GM18505 (cell line): ENCODE results near the gene ZNF579.

Source experiments
- ATAC-seq: cut with Tn5 transposase; IDR thresholded peaks from one replicate; pipeline ENCODE4 v1.9.1; 2021; ENCODE audit not compliant: unreplicated experiment
- POLR2A ChIP-seq: IDR thresholded peaks from 4 replicates; pipeline ENCODE4 v1.6.1; 2011; ENCODE audit warnings: borderline replicate concordance; ENCODE audit not compliant: insufficient read depth, insufficient read length; ENCODE audit errors: extremely low read depth

The ZNF579 gene

GRCh38 chr19:55617426-55617825 is 36.8 kb upstream of the ZNF579 start:
- no peak for TF ChIP-seq POLR2A
- no peak for ATAC-seq

DNA sequence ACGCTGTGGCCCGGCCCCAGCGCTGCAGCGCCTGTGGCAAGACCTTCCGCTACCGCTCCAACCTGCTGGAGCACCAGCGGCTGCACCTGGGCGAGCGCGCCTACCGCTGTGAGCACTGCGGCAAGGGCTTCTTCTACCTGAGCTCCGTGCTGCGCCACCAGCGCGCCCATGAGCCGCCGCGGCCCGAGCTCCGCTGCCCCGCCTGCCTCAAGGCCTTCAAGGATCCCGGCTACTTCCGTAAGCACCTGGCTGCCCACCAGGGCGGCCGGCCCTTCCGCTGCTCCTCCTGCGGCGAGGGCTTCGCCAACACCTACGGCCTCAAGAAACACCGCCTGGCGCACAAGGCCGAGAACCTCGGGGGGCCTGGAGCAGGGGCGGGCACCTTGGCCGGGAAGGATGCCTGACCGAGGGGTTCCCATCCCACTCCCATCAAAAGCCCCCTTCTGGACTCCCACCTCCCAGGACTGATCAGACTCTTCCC is 35.8 kb upstream of the ZNF579 start:
- no peak for TF ChIP-seq POLR2A
- no peak for ATAC-seq

DNA sequence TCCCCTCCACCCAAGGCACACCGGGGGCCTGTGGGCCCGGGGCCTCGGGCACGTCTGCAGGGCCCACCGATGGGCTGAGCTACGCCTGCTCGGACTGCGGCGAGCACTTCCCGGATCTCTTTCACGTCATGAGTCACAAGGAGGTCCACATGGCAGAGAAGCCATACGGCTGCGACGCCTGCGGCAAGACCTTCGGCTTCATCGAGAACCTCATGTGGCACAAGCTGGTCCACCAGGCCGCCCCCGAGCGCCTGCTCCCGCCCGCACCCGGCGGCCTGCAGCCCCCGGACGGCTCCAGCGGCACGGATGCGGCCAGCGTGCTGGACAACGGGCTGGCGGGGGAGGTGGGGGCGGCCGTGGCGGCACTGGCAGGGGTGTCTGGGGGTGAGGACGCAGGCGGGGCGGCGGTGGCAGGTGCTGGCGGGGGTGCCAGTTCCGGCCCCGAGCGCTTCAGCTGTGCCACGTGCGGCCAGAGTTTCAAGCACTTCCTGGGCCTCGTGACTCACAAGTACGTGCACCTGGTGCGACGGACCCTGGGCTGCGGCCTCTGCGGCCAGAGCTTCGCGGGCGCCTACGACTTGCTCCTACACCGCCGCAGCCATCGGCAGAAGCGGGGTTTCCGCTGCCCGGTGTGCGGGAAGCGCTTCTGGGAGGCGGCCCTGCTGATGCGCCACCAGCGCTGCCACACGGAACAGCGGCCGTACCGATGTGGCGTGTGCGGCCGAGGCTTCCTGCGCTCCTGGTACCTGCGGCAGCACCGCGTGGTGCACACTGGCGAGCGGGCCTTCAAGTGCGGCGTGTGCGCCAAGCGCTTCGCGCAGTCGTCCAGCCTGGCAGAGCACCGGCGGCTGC is 35.1 kb upstream of the ZNF579 start:
- TF ChIP-seq POLR2A, result no peak
- ATAC-seq, result no peak

DNA sequence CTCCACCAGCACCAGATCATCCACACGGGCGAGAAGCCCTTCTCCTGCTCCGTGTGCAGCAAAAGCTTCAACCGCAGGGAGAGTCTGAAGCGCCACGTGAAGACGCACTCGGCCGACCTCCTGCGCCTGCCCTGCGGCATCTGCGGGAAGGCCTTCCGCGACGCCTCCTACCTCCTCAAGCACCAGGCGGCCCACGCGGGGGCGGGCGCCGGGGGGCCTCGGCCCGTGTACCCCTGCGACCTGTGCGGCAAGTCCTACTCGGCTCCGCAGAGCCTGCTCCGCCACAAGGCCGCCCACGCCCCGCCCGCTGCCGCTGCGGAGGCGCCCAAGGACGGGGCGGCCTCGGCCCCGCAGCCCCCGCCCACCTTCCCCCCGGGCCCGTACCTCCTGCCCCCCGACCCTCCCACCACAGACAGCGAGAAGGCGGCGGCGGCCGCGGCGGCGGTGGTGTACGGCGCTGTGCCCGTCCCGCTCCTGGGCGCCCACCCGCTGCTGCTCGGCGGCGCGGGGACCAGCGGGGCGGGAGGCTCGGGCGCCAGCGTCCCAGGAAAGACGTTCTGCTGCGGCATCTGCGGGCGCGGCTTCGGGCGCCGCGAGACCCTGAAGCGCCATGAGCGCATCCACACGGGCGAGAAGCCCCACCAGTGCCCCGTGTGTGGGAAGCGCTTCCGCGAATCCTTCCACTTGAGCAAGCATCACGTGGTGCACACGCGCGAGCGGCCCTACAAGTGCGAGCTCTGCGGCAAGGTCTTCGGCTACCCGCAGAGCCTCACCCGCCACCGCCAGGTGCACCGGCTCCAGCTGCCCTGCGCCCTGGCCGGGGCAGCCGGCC is 34.3 kb upstream of the ZNF579 start:
- no peak for TF ChIP-seq POLR2A

DNA sequence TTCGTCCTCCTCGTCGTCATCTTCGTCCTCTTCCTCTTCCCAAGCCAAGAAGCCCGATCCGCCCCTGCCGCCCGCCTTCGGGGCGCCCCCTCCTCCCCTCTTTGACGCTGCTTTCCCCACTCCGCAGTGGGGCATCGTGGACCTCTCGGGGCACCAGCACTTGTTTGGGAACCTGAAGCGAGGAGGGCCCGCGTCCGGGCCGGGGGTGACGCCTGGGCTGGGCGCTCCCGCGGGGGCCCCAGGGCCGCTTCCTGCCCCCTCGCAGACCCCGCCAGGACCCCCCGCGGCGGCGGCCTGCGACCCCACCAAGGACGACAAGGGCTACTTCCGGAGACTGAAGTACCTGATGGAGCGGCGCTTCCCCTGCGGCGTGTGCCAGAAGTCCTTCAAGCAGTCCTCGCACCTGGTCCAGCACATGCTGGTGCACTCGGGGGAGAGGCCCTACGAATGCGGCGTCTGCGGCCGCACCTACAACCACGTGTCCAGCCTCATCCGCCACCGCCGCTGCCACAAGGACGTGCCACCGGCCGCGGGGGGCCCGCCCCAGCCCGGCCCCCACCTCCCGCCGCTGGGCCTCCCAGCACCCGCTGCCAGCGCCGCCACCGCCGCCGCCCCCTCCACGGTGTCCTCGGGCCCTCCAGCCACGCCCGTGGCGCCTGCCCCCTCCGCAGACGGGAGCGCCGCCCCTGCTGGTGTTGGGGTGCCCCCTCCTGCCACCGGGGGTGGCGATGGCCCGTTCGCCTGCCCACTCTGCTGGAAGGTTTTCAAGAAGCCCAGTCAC is 33.5 kb upstream of the ZNF579 start:
- ATAC-seq, result no peak
- TF ChIP-seq POLR2A, result no peak

More for the DNA sequence above, 34.3 kb upstream of the ZNF579 start:
- ATAC-seq, result no peak

DNA sequence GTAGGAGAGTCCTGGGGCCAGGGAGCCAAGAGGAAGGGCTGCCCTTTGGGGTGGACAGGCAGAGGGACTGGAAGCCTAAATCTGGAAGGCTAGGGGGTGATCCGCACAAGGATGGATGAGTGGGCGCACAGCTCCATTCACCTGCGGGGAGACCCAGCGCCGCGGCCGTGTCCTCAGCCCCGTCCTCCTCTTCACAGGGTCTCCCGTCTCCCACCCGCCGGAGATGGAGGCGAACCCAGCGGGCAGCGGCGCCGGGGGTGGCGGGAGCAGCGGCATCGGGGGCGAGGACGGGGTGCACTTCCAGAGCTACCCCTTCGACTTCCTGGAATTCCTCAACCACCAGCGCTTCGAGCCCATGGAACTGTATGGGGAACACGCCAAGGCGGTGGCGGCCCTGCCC is 32.7 kb upstream of the ZNF579 start:
- ATAC-seq, result no peak
- TF ChIP-seq POLR2A, result no peak

GRCh38 chr19:55611983-55612645 is 31.5 kb upstream of the ZNF579 start:
- no peak for ATAC-seq
- no peak for TF ChIP-seq POLR2A

DNA sequence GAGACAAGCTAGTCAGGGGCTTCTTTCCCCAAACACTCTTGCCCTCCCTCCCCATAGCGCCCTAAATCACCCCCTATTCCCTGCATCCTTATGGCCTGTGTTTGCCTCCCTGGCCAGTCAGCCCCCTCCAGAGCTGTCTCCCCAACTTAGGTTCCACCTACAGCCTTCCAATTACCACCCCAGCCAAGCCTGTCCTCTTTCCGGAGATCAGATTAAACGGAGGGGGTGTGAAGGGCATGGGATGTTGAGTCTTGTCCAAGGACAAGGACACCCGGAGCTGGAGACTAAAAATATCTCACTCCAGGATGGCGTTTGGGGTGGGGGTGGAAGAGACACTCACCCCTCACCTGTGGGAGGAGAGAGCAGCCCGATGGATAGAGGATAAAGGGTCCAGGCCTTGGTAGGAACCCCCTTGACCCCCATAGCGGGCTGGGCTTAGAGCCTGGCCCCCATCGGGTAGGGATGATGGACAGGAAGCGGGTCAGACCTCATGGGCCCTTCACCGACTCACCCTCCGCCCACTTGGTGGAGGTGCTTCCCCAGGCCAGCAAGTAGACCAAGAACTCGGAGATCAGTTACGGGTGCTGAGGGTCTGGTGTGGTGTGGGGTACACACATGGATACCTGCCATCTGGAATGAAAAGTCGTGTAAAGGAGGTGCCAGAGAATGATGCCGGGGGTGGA is 30.8 kb upstream of the ZNF579 start:
- TF ChIP-seq POLR2A, result no peak
- ATAC-seq, result no peak

DNA sequence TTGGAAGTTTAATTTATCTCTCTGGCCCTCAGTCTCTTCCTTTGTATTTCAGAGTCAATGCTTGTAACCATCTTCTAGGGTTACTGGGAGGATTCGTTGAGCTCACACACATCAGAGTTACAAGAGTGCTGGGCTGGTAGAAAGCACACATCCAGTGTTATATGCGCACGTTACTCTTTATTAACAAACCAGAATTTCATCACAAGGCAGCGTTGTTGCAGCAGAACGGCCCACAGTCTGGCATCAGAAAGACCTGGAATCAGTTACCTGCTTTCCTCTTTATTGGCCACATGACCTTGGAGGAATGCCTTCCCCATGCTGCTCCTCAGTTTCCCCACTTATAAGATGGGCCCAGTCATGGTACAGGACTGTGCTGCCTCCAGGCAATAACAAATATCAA is 28.7 kb upstream of the ZNF579 start:
- TF ChIP-seq POLR2A, result no peak
- ATAC-seq, result no peak

GRCh38 chr19:55606817-55607216 is 26.2 kb upstream of the ZNF579 start:
- TF ChIP-seq POLR2A, result no peak
- no peak for ATAC-seq

- no peak for ATAC-seq
- no peak for TF ChIP-seq POLR2A
Observed at GRCh38 chr19:55606471-55606787, 25.8 kb upstream of the ZNF579 start.
